GM13977 (cell line): ENCODE measurements around the gene PARD3B.

ENCODE experiments used
- DNase-seq: peaks from one replicate; pipeline ENCODE4 v3.0.0; 2012; ENCODE audit warnings: low spot score
- in situ Hi-C: fragments of 300-500 bp; cut with MboI; formaldehyde crosslinking; loops from one replicate; pipeline ENCODE4 v1.12.0; 2022; ENCODE audit warnings: low sequenced_read_pairs, low pct_unique_long_range_greater_than_20kb, mixed read lengths, inconsistent platforms; ENCODE audit not compliant: unreplicated experiment
- TF ChIP-seq, protein P1 (sequence below): IDR thresholded peaks from 2 replicates; pipeline ENCODE4 v1.5.1; 2012; ENCODE audit warnings: mild to moderate bottlenecking, control low read depth; ENCODE audit not compliant: insufficient read depth; ENCODE audit errors: extremely low read depth, missing control alignments

PARD3B gene

DNA sequence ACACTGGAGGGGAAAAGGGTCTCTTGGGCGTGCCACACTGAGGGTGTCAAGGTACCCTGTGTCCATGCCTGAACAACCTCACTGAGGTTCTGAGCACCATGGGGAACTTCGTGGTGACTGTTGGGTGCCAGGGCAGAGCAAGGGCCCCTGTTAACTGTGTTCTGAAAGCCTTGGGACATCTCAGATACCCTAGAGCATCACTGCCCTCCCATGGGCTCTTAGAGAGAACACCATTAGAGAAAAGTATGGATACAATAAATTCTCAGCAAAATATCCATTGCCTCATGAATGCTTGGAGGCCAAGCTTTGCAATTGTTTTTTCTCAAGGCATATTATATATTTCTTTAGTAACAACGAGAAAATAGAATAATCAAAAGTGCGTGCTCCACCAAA, 648.6 kb downstream of the PARD3B start:
- no peak for DNase-seq

DNA sequence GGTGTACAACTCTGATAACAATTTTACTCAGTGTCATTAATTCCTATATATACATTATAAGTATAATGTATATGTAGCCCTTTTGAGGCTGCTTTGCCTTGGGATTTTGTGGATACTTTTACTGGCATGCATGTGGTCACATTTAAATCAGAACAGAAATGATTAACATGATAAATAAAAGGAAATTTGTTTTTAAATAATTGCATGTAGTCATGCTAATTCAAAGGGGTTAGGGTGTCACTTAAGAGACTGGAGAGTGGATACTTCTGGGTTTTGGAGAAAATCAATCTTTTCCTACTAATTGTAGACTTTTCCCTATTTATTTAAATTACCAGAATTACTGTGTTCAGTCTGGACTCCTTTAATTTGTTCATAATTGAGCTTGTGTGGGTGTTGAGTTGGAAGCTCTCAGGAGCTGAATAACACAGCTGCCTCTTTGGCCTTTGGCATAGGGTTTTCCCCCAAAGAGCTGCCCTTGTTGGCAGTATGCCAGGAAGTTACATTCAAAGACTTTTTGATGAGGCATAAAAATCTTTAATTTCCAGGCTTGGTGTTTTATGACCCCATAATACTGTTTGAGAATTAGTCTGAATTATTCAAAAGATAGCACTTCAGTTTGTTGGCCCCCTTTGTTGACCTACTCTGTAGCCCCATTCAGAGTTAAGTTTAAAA, 652.3 kb downstream of the PARD3B start:
- no peak for DNase-seq
- TF ChIP-seq, protein P1, sequence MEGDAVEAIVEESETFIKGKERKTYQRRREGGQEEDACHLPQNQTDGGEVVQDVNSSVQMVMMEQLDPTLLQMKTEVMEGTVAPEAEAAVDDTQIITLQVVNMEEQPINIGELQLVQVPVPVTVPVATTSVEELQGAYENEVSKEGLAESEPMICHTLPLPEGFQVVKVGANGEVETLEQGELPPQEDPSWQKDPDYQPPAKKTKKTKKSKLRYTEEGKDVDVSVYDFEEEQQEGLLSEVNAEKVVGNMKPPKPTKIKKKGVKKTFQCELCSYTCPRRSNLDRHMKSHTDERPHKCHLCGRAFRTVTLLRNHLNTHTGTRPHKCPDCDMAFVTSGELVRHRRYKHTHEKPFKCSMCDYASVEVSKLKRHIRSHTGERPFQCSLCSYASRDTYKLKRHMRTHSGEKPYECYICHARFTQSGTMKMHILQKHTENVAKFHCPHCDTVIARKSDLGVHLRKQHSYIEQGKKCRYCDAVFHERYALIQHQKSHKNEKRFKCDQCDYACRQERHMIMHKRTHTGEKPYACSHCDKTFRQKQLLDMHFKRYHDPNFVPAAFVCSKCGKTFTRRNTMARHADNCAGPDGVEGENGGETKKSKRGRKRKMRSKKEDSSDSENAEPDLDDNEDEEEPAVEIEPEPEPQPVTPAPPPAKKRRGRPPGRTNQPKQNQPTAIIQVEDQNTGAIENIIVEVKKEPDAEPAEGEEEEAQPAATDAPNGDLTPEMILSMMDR, result no peak
- in situ Hi-C loops, result no loop called here

More for the DNA sequence above, 648.6 kb downstream of the PARD3B start:
- in situ Hi-C loops, result no loop called here
- TF ChIP-seq, protein P1, result no peak

DNA sequence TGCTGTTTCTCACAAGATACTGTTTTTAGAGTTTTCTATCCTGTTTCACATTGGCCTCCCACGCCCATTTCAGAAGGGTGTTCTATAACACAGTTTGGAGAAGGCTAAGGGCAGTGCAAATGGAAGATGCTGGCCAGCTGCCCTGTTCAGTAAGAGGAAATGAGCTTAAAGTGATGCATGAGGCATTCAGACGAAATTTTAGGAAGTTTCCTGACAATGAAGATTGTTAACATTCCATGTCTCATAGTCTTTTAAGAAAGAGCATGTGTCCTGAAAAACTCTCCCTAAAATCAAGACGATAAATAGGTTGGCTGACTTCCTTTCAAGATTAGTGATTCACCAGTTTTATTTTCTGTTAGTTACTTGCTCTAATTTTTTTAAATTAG, 652.9 kb downstream of the PARD3B start:
- TF ChIP-seq, protein P1, result no peak
- in situ Hi-C loops, result no loop called here
- no peak for DNase-seq

DNA sequence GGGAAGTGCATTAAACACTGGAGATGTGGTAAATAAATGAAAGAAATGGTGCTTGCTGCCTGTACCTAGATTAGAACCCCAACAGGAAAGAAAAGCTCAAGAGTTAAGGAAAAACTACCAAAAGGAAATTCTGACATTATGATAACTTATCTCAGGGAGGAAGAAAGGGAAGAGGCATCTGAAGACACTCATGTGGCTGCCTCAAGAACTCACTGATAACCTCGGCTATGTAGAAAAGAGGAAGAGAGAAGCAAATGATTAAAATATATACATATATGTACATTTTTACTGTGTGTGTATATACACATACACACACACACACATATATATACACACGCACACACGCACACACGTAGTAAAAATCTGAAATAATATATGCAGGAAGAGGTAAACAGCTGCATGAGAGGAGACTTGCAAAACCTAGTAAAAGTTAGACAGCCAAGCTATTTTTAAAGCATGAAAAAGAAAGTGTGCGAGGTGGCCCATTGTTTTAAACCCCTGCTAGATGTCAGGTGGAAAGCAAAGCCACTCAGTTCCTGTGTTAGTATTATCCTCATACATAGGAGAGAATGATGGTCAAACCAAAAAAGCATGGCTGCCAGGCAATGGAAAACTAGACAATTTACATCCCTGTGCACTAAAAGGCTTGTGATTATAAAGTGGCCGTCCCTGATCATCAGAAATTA, 654.0 kb downstream of the PARD3B start:
- TF ChIP-seq, protein P1, result no peak
- no peak for DNase-seq
- in situ Hi-C loops, result no loop called here

DNA sequence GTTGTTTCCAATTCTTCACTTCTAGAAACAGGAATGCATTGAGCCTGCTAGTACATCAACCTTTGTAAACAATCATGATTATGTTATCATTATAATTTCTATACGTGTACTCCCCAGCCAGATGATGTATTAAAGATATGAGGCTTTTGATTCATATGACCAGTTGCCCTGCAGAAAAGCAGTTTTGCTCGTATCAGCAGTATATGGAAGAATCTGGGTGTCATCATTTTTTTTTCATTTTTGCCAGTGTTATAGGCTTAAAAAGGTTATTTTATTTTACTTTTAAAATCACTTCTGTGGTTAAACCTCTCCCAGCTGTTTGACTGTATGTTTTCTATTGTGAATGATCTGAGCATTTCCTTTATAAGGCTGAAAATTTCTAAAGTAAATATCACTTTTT, 665.2 kb downstream of the PARD3B start:
- in situ Hi-C loops, result no loop called here
- no peak for DNase-seq
- TF ChIP-seq, protein P1, result no peak

DNA sequence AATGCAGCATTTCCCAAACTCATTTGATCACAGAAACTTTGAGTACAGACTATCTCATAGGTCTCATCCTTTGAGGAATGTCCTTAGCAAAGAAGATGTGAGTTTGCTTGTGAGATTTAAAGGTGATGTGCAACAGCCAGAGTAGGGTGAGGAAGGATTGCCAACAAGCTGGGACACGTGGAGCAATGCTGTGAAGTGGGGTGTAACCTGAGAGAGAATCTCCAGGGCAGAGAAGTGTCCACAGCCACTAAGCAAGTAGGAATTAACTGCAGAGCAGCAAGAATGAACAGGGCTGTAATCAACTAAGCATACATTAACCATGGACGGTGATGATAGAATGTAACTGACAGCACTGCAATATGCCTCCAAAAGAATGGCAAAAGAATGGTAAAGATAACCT, 667.1 kb downstream of the PARD3B start:
- DNase-seq, result no peak
- in situ Hi-C loops, result no loop called here
- TF ChIP-seq, protein P1, result no peak
